ENCODE data around the gene TMPRSS9.
"Not testable (repeated sequence)": the region's sequence is repeated elsewhere in the genome, so short reads cannot be mapped to it uniquely, and the experiment has no call there.

TMPRSS9 gene

GRCh38 chr19:2438178-2438577 is 78.1 kb downstream of the TMPRSS9 start:
- no peak for DNase-seq (ENCODE audit: low read depth)

DNA sequence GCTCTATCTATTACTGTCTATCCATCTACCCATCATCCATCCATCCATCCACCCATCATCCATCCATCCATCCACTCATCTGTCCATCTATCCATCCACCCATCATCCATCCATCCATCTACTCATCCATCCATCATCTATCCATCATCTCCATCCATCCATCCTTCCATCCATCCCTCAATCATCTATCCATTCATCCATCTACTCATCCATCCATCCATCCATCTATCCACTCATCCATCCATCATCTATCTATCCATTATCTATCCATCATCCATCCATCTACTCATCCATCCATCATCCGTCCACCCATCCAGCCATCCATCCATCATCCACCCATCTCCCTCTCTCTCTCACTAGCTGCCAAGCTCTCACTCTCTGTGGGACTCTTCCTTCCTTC is 80.5 kb downstream of the TMPRSS9 start:
- no peak for DNase-seq (ENCODE audit: low read depth)

DNA sequence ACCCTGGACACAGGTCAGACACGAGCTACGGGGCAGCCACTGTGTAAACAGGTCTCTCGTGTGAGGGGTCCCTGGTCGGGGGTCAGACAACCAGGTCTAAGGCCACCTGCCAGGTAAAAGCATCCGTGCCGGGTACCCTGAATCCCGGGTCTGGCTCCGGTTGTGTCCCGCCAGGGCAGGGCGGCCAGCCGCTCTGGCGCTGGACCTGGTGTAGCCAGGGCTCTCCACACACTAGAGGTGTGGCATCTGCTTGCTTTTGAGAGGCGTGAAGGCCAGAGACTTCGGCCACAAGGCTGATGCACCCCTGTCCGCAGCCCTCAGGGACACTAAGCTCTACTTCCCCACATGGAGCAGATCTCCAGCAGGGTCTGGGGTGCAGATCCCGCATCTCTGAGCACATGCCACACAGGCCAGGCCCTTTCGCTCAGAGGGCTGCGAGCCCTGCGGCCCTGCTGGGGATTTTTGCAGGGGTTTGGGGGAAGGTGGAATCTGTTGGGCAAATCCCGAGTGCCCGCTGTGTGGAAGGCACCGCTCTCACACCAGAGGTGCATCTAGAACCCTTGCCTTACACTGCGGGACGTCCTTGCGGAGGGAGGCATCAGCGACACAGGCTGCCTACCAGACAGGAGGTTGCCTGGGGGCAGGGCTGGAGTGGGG is 81.2 kb downstream of the TMPRSS9 start:
- DNase-seq (ENCODE audit: low read depth), result no peak

DNA sequence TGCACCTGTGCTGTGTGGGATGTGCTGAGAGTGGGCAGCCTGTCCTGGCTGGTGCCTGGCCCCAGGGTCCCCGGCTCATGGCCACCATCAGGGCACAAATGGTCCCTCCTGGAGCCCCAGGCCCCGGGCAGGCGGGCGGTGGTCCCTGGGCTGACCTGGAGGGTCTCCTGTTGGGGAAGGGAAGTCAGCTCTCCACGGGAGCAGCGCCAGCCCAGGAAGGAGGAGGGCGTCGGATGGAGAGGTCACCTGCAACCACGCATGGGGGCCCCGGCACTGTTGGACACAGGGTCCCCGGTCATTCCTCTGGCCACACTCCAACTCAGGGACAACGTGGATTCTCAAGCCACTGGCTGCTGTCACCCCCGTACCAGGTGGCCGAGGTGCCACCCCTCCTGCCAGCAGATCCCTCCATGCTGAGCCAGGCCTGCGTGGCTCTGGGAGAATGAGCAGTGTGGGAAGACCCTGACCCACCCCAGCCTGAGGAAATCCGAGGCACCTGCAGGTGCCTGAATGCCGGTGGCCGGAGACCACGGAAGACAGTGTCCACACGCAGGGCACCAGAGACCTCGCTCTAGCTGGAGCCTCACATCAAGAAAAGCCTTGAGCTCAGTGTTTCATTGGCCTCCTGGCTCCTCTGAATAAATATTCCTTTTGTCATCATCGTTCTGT is 83.2 kb downstream of the TMPRSS9 start:
- DNase-seq (ENCODE audit: low read depth), result no peak

- DNase-seq (ENCODE audit: low read depth), result no peak
Observed at GRCh38 chr19:2443785-2444182, 83.7 kb downstream of the TMPRSS9 start.

DNA sequence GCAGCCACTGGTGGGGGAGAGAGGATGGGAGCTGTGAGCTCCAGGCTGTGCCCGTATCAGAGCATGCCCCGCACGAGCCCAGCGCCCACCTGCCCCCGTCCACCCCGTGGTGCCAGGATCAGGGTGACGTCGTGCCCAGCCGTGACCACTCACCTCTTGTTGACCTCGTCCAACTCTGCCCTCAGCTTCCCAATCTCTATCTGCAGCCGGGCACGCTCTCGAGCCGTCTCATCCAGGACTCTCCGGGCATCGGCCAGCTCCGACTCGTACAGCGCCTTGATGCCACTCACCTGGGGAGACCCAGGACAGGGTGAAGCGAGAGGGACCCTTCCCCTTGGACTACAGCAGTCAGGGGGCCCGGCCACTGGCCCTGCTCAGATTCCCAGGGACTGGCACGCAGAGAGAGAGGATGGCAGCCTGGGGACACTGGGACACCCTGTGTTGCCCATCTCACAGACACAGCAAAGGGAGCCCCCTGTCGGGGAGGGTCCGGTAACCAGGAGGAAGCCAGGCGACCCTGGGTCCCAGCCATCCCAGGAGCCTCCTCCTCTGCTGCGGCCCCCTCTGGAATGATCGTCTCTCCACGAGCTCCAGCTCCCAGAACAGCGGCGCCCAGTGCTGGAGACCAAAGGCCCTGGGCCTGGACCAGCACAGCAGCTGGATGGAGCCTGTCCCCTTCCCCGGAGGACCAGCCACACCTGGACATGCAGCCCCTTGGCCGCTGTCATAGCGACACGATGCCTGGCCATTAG is 84.4 kb downstream of the TMPRSS9 start:
- DNase-seq (ENCODE audit: low read depth), result no peak

- no peak for DNase-seq (ENCODE audit: low read depth)
Observed at GRCh38 chr19:2446381-2446780, 86.3 kb downstream of the TMPRSS9 start.

- no peak for DNase-seq (ENCODE audit: low read depth)
Observed at GRCh38 chr19:2449019-2449418, 89.0 kb downstream of the TMPRSS9 start.

- no peak for DNase-seq (ENCODE audit: low read depth)
Observed at GRCh38 chr19:2451138-2451537, 91.1 kb downstream of the TMPRSS9 start.

GRCh38 chr19:2451741-2452140 is 91.7 kb downstream of the TMPRSS9 start:
- DNase-seq (ENCODE audit: low read depth), result no peak

- DNase-seq (ENCODE audit: low read depth), result no peak
Observed at GRCh38 chr19:2453431-2454025, 93.5 kb downstream of the TMPRSS9 start.

GRCh38 chr19:2454199-2454961 is 94.3 kb downstream of the TMPRSS9 start:
- no peak for DNase-seq (ENCODE audit: low read depth)

DNA sequence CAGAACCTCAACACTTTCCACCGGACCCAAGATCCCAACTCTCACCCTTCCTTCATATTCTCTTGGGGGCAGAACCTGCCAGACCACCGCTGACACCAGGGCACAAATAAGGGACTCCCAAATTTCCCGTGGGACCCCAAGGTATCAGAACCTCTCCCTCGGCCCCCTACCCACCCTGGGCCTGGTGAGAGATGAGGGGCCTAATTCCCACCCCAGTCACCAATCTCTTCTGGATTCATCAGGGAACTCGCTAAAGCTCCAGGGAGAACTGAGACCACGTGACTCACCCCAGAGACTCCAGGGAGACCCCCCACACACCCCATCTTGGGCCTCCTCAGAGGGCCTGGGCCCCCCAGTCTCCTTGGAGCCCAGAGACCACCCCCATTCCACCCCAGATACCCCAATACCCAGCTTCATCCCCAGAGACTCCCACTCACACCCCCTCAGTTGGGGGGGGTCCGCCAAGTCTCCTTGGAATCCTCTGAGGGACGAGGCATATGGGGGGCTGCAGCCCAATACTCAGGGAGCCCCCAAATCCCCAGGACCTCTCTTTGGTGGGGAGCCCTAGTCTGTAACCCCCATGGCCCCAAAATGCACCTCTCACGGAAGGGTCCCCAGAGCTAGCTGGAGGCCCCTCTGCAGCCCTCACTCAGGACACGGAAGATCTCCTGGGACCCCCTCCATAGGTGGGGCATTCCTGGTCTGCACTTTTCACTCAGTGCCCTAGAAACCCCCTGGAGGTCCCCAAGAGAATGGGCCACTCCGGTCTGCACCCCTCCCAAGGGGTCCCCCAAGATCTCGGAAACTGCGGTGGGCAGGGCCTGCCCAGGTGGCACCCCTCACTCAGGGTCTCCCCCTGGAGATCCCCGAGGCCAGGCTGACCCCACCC is 95.1 kb downstream of the TMPRSS9 start:
- DNase-seq (ENCODE audit: low read depth), result no peak

- no peak for DNase-seq (ENCODE audit: low read depth)
Observed at GRCh38 chr19:2455851-2456570, 95.9 kb downstream of the TMPRSS9 start.

DNA sequence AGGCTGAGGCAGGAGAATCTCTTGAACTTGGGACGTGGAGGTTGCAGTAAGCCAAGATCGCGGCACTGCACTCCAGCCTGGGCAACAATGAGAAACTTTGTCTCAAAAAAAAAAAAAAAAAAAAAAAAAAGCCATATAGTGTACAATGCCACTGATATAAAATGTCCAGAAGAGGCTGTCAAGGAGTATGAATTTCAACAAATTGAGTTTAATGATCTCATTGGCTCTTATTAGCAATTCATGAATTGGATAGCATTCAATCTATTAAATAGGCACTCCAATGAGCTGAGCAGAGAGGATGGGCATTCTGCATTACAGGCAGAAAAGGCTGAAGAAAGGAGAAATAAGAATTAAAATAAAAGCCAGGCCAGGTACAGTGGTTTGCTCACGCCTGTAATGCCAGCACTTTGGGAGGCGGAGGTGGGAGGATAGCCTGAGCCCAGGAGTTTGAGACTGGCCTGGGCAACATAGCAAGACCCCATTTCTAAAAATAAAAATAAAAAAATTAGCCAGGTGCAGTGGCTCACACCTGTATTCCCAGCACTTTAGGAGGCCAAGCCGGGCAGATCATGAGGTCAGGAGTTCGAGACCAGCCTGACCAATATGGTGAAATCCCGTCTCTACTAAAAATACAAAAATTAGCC is 97.5 kb downstream of the TMPRSS9 start:
- no peak for DNase-seq (ENCODE audit: low read depth)

- DNase-seq (ENCODE audit: low read depth), result no peak
Observed at GRCh38 chr19:2458054-2458453, 98.0 kb downstream of the TMPRSS9 start.

DNA sequence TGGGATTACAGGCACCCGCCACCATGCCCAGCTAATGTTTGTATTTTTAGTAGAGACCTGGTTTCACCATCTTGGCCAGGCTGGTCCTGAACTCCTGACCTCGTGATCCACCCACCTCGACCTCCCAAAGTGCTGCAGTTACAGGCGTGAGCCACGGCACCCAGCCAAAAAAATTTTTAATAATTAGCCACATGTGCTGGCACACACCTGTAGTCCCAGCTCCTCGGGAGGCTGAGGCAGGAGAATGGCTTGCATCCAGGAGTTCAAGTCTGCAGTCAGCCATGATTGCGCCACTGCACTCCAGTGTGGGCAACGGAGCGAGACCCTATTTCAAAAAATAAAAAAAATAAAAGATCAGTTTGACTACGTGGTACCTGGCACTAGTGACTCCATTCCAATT is 98.7 kb downstream of the TMPRSS9 start:
- DNase-seq (ENCODE audit: low read depth), result not testable (repeated sequence)

- DNase-seq (ENCODE audit: low read depth), result no peak
Observed at GRCh38 chr19:2460245-2460644, 100.2 kb downstream of the TMPRSS9 start.

- DNase-seq (ENCODE audit: low read depth), result no peak
Observed at GRCh38 chr19:2461751-2462634, 101.9 kb downstream of the TMPRSS9 start.

Measured in stromal cell of bone marrow (primary cell).